NCI-H82 treated with DMSO at 0.1 percent for 48 hours (cell line): Measurements from ENCODE around the gene SNX8.

ENCODE experiments used
- DNase-seq: peaks from one replicate; lab custom pipeline; 2025; ENCODE audit not compliant: unreplicated experiment; lab: John Stamatoyannopoulos, UW

Gene SNX8

GRCh38 chr7:2224934-2225333, 89.3 kb downstream of the SNX8 start:
- DNase-seq = no peak

GRCh38 chr7:2224491-2224928, 89.7 kb downstream of the SNX8 start:
- no peak for DNase-seq

GRCh38 chr7:2223321-2223720, 90.9 kb downstream of the SNX8 start:
- DNase-seq = no peak

- DNase-seq = no peak
These were observed 91.7 kb downstream of the SNX8 start for GRCh38 chr7:2222516-2222915.

- DNase-seq = no peak
These were observed 93.3 kb downstream of the SNX8 start for GRCh38 chr7:2220954-2221353.

- DNase-seq = no peak
These were observed 93.7 kb downstream of the SNX8 start for GRCh38 chr7:2220506-2220905.

- no peak for DNase-seq
These were observed 94.2 kb downstream of the SNX8 start for GRCh38 chr7:2220030-2220429.

GRCh38 chr7:2219606-2220005, 94.6 kb downstream of the SNX8 start:
- DNase-seq = no peak

GRCh38 chr7:2219136-2219535, 95.1 kb downstream of the SNX8 start:
- DNase-seq = no peak

- no peak for DNase-seq
These were observed 95.8 kb downstream of the SNX8 start for GRCh38 chr7:2218444-2218785.

GRCh38 chr7:2217716-2218443, 96.4 kb downstream of the SNX8 start:
- no peak for DNase-seq

GRCh38 chr7:2217206-2217605, 97.0 kb downstream of the SNX8 start:
- DNase-seq = no peak

- no peak for DNase-seq
These were observed 98.4 kb downstream of the SNX8 start for GRCh38 chr7:2215851-2216250.

- no peak for DNase-seq
These were observed 99.6 kb downstream of the SNX8 start for GRCh38 chr7:2214636-2215035.

GRCh38 chr7:2213551-2214215, 100.6 kb downstream of the SNX8 start:
- DNase-seq = no peak

GRCh38 chr7:2212906-2213305, 101.3 kb downstream of the SNX8 start:
- no peak for DNase-seq

- no peak for DNase-seq
These were observed 102.3 kb downstream of the SNX8 start for GRCh38 chr7:2211926-2212325.

- no peak for DNase-seq
These were observed 102.9 kb downstream of the SNX8 start for GRCh38 chr7:2211259-2211880.

- DNase-seq = no peak
These were observed 103.5 kb downstream of the SNX8 start for GRCh38 chr7:2210551-2211258.

- no peak for DNase-seq
These were observed 104.3 kb downstream of the SNX8 start for GRCh38 chr7:2209961-2210323.

- DNase-seq = peak; percentile 22
These were observed 104.9 kb downstream of the SNX8 start for GRCh38 chr7:2209146-2209960.
